M059J (cell line): ENCODE measurements around the gene NAMPT. TPM values are rescaled to one million over a fixed set of nuclear protein-coding genes. Genes with fewer than 3 reads are reported as not detected.
"Not testable (repeated sequence)": the region's sequence is repeated elsewhere in the genome, so short reads cannot be mapped to it uniquely, and the experiment has no call there.

ENCODE experiments used
- DNase-seq: peaks from one replicate; pipeline ENCODE4 v3.0.0-alpha.2; 2012; ENCODE audit warnings: low read depth
- total RNA-seq: library from RNA; depleted of rRNA; stranded (reverse); fragments of >200 nt; shearing (Covaris generic); gene quantifications from 2 replicates; pipeline ENCODE4 v1.2.3, GENCODE V29; 2014

The NAMPT gene
- total RNA-seq, 1 experiment from 2014 or later, result 204 TPM

DNA sequence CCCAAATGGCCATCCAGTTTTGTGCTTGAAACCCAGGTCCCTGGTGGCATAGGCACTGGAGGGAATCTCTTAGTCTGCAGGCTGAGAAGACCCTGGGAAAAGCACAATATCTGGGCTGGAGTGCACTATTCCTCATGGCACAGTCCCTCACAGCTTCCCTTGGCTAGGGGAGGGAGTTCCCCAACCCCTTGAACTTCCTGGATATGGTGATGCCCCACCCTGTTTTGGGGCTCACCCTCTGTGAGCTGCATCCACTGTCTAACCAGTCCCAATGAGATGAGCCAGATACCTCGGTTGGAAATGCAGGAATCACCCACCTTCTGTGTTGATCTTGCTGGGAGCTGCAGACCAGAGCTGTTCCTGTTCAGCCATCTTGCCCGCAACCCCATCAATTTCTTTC is 19.8 kb upstream of the NAMPT start:
- no peak for DNase-seq

DNA sequence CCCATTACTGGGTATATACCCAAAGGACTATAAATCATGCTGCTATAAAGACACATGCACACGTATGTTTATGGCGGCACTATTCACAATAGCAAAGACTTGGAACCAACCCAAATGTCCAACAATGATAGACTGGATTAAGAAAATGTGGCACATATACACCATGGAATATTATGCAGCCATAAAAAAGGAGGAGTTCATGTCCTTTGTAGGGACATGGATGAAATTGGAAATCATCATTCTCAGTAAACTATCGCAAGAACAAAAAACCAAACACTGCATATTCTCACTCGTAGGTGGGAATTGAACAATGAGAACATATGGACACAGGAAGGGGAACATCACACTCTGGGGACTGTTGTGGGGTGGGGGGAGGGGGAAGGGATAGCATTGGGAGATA is 13.8 kb upstream of the NAMPT start:
- not testable (repeated sequence) for DNase-seq

DNA sequence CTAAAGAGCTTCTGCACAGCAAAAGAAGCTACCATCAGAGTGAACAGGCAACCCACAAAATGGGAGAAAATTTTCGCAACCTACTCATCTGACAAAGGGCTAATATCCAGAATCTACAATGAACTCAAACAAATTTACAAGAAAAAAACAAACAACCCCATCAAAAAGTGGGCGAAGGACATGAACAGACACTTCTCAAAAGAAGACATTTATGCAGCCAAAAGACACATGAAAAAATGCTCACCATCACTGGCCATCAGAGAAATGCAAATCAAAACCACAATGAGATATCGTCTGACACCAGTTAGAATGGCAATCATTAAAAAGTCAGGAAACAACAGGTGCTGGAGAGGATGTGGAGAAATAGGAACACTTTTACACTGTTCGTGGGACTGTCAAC is 13.4 kb upstream of the NAMPT start:
- not testable (repeated sequence) for DNase-seq

DNA sequence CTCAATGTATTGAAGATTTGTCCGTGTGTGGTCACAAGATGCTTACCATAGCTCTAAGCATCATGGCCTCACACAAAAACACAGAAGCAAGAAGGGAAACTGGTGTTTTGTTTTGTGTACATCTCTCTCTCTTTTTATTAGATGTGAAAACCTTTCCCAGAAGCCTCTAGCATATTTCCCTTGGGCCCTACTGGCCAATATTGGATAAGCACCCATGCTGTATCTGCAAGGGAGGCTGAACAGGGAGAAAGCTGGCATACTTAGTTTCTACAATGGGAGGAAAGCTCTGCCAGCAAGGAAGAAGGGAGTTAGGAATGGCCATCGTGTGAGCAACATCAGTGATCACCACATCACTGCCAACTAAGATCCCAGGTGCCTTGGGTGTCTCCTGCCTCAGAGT is 9.6 kb upstream of the NAMPT start:
- no peak for DNase-seq

DNA sequence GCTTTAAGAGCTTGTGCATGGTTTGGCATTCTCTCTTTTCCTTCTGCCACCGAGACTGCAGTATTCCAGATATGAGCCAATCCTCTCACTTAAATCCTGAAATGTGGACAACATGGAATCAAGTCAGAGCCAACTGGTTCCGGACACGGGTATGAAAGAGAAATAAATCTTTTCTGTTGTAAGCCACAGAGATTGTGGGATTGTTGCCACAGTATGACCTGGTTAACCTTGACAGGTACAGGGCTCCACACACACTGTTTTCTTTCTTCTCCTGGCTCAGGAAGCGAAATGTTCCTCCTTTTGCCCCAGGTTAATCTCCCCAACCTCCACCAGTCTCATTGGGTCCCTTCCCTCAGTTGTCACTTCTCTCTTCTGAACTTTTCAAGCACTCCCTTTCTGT is 6.5 kb upstream of the NAMPT start:
- no peak for DNase-seq

DNA sequence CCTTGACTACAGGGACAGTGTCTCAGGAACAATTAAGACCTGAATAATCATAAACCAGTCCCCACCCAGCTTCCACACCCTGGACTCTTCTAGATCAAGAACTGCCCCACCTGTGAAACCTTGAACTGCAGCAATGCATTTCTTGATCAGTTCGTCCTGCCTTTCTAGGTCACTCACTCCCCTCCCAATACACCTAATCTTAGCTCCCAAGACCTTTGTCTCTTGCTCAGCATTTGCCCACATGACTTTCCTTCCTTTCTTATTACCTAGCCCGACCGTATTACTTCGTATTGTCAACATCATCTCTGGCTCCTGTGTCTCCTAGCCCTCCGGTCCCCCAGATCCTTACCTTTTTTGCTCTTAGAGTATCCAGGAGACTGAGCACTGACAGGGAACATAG is 5.5 kb upstream of the NAMPT start:
- DNase-seq, result no peak

DNA sequence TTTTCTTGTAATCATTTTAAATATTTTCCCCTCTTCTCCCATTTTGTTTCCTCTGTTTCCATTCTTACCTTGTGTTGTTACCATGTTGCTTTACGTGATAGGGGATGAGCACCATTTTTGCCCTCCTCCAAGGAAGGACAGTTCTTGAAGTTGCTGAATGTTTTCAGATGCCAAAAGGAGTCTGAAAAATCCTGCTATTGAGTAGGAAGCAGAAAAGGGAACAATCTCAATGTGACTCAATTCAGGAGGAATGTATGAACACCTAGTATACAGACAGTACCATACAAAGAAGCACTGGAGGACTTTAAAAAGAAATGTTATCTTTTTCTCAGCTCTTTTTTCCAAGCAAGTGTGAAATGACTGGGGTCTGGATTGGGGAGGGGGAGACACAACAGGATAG is 5.1 kb upstream of the NAMPT start:
- DNase-seq, result peak; percentile 38

DNA sequence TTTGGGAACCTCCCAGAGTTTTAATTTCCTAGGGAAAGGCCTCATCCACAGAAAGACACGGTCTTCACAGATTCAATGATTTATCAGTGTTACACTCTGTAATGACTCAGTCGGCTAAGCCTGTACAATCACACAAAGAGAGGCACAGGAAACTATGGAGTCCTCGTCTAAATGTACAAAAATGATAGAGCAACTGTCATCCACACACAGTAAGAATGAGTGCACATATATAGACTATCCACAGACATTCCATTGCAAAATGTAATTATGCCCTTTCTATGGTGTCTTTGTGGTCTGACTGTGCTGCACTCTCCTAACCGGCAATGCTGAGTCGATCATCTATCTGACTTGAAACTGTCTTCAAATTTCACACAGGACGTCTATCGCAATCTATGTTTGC is 3.5 kb upstream of the NAMPT start:
- DNase-seq, result no peak

DNA sequence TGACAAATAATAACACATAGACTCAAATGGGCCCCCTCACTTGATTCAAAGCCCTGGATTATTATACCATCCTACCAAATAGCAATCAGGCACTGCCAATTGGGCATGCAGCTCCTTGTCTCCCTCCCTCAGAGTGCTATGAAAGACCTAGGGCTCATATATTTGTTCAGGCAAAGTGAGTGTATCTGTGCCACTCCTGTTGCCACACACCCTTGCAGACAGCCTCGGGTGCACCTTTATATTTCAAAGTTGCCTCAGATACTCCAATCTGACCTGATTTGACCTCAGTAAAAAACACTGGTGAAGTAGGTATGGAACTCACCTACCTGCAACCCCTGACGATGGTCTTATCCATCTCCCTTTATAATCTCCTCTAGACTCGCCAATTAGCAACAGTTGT is 3.0 kb upstream of the NAMPT start:
- no peak for DNase-seq

DNA sequence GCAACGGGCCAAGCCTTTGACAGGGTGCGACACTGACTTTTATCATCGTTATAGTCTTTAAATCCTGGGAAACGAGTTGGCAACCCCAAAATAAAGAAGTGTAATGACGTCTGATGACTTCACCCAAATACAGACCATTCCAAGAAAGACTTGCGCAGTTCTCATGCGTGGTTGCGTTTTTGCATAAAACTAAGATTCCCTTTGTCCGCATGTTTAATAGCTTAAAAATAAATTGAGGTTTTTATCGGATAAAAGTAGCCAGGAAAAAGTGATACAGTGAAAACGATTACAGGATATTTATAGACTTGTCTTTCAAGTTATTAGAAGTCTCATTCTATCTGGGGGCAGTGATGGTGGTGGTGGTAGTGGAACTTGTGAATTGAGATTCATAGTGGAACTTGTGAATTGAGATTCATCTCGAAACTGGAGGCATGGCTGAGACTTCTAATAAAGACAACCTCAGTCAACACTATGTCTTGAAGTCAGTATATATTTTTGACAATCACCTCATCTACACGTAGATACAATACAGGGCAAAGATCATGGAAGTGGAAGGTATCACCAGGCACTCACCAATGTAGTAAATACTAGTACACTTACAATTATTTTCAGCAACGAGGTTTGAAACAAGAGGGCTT is 1.2 kb upstream of the NAMPT start:
- DNase-seq, result peak; percentile 51

DNA sequence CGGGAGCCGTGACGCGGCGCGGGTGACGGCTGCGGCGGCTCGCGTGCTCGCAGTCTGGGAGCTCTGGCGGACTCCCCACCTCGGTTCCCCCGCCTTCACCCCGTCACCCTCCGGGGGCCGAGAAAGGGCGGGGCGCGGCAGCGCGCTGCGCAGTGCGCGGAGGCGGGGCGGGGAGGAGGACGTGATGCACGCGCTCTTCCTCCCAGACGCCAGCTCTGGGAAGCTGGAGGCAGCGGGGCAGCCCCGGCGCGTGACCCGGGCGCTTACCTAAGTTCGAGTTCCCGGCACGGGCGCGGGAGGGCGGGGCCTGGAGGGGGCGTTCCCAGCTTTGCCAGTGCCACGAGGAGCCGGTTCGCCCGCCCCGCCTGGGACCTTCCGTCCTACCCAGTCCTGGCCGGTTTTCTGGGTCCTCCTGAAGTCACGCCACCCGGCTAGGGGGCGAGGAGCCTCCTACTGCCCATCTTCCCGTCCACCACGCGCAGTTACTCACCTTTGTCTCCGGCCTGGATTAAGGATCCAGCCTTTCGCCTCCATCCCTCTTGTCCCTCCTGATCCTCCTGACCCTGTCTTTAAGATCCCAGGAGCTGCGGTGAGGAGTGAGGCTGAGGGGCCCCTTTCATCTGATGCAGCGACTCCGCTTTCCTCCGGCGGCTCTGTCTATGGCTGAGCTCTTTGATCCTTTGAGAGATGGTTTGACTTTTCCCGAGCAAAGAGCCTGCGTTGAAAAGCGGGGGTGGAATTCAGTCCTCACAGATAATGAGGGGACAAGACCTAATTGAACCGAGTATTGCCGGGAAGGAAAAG is 470 bp upstream of the NAMPT start:
- peak; percentile 99 for DNase-seq

DNA sequence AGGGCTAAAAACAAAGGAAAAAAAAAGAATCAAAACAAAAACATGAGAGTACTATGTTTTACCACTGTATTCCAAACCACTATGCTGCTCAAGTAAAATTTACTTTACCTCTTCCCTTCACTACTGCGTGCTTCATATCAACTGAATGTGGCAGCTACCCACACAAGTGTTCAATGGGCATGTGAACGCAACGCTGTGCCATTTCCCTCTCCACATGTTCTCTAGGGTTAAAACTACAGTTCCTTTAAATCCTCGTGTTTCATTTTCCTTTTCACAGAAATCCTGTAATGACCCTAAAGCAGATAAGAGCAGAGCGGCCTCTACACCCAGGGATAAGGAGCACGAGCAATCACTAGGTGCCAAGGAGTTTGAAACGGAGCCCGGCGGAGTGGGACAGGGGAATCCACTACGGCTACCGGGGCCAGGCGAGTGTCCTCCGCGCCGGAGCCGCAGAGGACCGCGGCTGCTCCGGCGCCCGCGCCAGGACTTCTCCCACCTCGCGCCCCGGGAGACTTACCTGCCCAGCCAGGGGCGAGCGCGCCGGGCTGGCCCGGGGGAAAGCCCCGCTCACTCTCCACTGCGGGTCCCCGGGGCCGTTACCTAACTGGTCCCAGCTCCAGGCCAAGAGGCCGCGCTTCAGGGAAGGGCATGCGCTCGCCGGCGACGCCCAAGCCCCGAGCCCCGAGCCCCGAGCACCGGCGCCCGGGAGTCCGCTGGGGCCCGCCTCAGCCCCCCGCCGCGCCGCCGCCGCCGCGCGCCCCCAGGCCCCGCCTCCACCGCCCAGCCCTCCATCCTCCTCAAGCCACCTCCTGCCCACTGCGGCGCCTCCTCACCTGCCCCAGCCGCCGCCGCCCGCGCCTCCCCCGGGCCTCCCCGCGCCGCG is 711 bp downstream of the NAMPT start:
- peak; percentile 72 for DNase-seq

DNA sequence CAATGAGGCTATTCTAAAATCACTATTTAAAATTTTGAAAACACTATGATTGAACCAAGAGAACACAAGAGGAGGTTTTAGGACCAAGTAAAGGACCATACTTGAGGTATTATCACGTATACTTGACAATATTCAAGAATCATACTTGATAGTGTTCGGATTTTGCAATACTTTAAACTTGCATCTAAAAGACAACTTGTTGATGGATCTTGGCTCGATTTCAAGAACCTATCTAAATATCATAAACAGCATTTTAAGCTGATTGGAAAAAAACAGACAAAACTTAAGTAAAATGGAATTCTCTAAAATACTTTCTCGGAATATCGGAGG is 1.3 kb downstream of the NAMPT start:
- DNase-seq, result no peak

DNA sequence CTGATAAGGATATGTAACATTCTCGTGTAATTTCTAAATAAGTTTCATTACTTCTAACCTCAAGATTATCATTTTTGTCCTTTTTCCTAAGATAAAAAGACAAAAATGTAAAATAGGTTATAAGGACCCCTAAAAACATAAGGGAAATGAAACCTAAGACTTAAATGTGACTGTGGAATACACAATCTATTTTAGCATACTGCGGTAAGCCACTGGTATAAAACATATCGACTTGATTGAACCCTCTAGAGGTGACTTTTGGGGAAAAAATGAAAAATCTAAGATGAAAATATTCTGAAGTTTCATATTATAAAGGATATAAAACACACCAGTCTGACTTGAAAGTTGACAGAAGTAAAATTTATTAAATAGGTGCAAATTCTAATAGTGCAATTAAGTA is 1.9 kb downstream of the NAMPT start:
- no peak for DNase-seq

DNA sequence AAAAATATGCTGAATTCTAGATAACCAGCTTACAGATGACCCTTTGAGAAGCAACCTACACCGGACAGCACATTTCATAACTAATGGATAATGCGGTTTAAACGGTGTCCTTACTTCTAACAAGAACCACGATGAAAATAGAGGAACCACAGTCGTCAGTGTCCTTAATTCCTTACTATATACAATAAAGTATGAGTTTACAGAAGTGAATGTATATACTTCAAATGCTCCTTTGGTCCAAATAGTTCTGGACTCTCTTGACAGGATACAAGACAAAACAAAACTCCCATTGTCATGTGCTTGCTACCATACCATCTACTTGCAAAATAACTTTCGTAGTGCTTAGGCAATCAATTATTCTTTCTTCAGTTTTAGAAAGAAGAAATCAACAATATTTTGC is 2.4 kb downstream of the NAMPT start:
- DNase-seq, result no peak

DNA sequence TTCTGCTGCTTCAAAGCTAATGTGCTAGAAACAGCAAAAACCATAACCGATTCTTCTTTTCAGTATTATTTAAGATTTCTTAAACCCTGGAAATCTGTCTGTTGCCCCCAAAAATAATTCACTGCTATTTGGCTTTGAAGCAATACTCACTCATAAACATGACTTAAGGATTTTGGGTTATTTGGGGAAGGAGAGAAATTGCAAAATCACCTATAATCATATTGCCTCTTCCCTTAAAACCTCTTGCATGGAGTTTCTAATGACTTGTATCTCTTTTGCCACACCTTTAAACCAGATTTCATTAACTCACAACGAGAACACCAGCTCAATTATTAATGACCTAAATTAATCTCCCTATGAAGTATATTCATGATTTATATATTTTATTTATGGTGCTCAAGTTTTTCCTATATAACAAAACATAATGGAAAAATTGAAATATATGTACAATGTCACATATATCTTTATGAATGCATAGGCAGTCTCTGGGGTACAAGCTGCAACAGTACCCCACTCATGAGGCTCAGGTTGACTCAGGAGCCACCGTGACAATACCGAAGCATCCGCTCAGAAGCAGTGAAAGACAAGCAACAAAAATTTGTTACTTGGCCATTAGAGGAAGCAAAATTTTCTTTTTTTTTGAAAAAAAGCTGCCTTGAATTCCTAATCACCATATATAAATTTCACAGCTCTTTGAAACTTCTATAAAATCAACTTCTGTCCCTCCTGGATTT is 3.0 kb downstream of the NAMPT start:
- no peak for DNase-seq

DNA sequence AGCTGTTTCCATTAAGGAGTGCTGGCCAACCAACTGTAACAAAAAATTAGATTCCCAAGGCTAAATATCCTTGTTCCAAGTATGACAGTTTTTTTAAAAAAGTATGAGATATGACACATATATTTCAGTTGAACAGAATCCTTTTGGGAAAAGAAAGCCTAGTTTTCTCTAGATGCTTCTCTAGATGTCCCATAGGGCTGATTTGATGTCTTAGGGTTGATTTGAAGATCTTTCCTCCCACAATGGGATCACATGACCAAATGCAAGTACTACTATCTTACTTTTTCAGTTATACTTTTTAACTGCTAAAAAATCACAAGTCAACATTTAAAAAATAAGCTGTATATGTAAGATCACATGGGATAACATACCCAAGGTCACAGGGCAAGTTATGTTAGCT is 3.7 kb downstream of the NAMPT start:
- DNase-seq, result no peak

DNA sequence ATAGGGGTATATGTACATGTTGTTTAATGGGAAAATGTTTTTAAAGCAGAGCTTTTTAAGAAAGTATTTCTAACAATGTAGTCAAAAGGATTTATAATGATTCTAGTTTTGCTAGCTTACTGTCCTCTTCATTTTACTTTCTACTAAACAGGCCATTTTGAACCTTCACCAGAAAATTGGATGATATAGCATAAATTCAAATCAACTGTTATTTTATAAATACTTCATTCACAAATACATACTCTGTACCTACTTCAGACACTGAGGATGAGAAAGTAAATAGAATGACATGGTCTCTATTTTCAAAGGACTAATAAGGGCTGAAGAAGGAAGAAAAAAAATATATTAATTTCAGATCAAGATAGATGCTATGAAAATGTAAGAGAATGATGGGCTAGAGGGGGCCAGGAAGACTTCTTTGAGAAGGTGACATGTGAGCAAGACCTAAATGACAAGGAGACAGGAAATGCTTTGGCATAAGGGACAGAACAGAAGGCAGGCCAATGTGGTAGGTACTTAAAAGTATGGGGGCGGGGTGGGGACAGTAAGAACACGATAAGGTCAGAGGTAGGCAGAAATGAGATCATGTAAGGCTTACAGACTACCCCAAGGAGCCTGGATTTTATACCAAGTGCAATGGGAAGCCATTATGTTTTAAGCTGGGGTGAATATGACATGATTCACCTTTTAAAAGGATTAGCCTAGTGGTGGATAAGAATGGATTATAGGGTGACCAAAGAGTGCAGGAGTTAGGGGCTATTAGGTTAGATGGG is 5.2 kb downstream of the NAMPT start:
- peak; percentile 33 for DNase-seq

DNA sequence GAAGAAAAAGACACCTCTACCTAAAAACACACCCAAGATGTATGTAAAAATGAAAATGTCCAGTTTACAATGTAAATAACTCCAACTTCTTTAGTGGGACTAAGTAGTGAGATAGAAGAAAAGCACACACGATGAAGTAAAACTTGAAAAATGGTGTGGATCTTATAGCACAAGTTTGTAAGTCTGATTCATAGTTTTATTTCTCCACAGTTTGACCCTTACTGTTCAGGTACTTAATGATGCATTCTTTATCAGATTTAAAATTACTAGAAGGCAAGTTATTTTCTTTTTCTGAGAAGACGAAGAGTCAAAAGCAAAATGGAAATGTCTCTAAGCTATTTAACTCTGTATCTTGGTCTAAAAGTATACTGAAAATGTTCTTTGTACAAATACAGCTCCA is 6.1 kb downstream of the NAMPT start:
- peak; percentile 44 for DNase-seq

DNA sequence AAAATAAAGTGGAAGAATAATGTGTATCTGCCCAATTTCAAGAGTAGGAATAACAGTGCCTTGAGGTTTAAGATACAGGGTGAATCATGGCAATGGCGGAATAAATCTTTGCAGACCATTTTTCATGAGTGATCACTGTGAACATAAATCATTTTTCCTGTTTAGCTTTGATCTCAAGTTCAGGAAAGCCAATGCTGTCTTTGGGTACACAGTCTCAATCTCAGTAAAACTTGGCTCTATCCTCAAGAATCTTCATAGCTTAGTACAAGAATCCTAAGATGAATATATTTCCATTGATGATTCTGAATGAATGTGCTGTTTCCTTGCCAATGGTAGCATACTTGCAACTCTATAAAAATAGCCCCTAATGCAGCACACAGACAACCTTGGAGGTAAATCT is 6.8 kb downstream of the NAMPT start:
- DNase-seq, result peak; percentile 57

DNA sequence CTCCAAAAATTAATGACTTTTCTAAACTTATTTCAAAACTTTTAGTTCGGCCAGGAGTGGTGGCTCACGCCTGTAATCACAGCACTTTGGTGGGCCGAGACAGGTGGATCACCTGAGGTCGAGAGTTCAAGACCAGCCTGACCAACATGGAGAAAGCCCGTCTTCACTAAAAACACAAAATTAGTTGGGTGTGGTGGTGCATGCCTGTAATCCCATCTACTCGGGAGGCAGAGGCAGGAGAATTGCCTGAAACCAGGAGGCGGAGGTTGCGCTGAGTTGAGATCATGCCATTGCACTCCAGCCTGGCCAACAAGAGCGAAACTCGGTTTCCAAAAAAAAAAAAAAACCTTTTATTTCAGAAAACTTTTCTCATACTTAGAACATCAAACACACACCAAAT is 8.3 kb downstream of the NAMPT start:
- no peak for DNase-seq
